T follicular helper cell (primary cell): ENCODE data around the gene AMIGO3.
"Not testable (repeated sequence)": the region's sequence is repeated elsewhere in the genome, so short reads cannot be mapped to it uniquely, and the experiment has no call there.

Source experiments
- DNase-seq: peaks from one replicate; pipeline ENCODE4 v3.0.0-alpha.2; 2020; ENCODE audit warnings: low read depth

The AMIGO3 gene

DNA sequence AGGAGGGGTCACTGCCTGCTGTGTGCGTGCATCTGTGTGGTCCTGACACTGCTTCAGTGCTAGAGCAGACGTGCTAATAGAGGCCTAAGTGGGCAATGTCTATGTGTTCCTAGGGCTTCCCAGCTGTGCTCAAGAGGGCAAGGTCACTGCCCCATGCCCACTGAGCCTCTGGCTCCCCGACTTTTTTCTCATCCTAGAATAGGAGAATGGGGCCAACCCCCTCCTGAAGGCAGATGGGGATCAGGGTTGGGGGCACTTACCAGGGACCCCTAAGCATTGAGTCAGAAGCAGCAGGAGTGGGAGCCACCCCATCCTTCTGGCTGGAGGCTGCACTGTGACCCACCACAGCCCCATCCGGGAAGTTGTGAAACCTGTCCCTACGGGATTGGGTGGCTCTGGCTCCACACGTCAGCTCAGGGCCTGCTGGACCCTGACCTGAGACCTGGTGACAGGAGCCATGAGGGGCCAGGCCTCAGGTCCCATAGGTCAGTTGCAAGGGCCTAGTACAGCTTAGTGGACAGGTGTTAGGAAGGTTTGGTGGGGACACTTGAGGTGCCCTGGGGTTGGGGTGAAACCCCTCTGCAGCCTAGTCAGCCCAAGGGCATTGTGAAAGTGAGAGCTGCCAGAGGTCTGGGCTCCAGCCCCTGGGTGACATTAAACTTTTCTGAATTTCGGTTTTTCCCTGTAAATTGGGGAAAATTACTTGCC, 31.0 kb downstream of the AMIGO3 start:
- not testable (repeated sequence) for DNase-seq

DNA sequence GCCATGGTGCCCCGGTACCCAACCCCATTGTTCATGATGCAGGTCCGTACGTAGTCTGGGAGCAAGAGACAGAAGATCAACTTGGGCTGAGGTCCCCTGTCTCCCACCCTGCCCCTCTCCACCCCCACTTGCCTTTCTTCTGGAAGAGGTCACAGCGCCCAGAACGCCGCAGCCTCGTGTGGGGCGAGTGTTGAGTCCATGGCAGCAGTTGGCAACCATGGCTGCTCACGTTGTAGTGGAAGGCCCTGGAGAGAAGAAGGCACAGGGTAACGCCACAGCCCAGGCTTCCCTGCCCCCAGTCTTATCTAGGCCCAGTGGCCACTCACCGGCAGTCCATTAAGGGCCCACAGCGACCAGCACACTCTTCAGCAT, 32.1 kb downstream of the AMIGO3 start:
- DNase-seq: not testable (repeated sequence)

DNA sequence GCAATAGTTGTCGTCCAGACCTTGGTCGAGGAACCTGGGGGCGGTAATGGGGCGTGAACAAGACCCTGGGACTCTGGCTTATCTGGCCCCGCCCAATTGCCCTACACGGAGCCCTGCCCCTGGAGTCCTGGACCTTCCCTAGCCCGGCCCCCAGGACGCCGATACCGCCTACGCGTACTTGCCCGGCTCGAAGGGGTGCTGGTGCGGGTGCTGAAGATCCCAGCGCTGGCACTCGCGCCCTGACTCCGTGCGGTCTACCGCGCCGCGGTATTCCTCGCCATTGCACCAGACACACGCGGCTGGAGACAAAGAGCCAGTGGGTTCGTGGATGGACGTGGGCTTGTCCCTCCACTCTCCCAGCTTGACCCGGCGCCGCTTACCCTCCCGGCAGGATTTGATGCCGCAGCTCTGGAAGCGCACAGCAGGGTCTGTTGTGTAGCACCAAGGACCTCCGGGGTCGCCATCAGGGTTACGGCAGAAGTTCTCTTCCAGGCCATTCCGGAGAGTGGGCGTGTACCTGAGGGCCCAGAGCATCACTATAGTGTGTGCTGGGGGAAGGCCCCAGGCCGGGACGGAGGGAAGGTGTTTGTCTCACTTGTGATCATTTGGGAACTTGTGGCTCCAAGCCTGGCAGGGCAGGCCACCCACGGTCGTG, 32.6 kb downstream of the AMIGO3 start:
- DNase-seq: peak; percentile 23

DNA sequence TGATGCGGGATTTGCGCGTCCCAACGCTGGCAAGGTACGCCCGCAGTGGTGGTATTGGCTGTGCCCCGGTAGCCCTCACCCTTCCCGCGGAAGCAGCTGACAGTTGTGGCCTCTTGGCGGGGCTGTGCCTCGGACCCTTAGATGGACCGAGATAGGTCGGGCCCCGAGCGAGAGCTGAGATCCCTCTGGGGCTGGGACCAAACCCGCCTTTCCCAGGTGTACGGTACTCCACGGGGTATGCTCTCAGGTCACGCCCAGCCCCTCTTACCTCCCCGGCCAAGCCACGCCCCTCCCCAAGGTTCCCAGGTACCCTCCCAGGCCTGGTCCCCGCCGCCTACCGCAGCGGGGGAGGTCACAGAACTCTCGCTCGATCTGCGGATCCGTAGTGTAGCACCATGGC, 33.1 kb downstream of the AMIGO3 start:
- DNase-seq: not testable (repeated sequence)

DNA sequence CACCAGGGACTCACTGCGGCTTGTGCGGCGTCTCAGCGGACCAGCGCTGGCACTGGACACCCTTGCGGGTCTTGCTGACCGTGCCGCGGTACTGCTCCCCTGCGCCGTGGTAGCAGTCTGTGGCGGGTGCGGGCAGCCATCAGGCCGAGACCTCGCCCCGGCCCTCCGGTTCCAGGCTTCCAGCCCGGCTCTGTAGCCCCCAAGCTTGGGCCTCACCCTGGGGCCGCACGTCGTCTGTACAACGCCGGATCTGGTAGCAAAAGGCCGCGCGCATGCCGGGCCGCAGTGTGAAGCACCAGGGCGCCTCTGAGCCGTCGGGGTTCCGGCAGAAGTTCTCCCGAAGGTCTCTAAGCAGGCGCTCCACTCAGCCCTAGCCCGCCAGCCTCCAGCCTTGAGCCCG, 33.6 kb downstream of the AMIGO3 start:
- not testable (repeated sequence) for DNase-seq

DNA sequence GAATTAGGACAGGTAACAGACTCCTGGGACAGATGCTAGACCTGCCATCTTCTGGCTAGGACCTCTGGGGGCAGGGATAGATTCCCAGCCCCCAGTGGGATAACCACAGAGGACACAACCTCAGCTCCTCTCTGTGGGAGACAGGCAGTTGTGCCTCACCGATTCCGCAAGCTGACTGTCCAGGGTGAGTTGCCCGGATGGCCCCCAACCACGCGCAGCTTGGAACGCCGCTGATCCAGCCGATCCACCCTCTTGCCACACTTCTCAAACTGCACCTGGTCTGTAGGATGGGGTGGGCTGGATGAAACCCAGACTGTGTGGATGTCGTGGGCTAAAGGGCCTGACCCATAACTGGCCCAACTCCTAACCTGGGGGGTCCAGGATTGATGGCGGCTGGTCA, 34.4 kb downstream of the AMIGO3 start:
- not testable (repeated sequence) for DNase-seq

DNA sequence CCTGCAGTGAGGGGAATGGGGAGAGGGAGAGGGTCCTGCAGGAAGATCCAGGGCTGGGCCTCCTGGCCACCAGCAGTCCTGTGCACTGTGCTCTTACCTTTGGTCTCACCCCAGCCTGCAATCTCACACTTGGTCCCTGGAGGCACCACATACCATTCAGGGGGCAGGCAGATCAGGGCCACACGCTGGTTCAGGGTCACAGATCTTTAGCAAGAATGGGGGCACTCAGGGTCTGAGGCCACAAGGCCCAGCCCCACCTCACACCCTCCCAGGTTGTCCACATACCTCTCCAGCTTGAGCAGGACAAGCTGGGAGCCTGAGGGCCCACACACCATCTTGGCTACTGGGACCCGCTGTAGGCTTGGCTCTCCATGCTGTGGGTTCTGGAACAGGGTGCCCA, 35.0 kb downstream of the AMIGO3 start:
- DNase-seq: not testable (repeated sequence)

DNA sequence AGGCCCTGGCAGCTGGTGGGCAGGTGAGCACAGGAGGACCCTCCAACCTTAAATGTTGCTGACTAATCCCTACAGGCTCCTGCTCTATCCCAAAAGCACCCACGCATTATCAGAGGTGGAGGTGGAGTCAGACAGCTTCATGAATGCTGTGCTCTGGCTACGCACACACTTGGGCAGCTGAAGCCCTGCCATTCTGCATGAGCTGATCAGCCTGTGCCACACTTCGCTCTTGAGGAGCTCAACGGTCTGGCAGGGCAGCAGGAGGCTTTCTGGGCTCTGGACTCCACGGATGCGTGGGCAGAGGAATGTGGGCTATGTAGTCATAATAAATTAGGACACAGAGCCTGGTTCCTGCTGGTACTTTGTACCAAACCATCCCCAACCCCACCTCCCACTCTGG, 36.3 kb downstream of the AMIGO3 start:
- DNase-seq: no peak

DNA sequence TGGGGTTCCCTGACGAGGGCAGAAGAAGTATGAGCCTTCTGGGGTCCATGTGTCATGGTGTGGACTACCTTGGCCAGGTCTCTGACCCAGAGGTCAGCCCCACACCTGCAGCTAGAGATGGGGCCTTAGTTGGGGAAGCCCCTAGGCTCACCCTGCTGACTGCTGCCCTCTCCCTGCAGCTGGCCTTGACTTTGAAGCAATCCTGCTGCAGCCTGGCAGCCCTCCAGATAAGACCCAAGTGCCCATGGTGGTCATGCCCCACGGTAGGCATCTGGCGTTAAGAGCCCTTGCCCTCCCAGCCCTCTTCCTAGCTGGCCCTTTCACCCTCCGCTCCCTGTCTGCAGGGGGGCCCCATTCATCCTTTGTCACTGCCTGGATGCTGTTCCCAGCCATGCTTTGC, 37.9 kb downstream of the AMIGO3 start:
- DNase-seq: no peak

DNA sequence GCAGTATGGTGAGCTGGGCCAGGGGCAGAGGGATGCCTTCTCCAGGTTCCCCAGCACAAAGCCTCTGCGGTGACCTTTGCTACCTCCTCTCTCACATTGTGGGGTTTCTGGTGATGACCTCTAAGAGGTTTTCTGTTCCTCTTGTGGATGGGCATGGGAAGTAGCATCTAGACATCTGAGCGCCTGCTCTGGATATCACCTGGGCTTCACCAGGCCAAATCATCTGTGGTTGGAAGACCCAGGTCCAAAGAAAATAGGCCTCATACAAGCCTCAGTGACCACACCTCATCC, 38.3 kb downstream of the AMIGO3 start:
- DNase-seq: no peak

DNA sequence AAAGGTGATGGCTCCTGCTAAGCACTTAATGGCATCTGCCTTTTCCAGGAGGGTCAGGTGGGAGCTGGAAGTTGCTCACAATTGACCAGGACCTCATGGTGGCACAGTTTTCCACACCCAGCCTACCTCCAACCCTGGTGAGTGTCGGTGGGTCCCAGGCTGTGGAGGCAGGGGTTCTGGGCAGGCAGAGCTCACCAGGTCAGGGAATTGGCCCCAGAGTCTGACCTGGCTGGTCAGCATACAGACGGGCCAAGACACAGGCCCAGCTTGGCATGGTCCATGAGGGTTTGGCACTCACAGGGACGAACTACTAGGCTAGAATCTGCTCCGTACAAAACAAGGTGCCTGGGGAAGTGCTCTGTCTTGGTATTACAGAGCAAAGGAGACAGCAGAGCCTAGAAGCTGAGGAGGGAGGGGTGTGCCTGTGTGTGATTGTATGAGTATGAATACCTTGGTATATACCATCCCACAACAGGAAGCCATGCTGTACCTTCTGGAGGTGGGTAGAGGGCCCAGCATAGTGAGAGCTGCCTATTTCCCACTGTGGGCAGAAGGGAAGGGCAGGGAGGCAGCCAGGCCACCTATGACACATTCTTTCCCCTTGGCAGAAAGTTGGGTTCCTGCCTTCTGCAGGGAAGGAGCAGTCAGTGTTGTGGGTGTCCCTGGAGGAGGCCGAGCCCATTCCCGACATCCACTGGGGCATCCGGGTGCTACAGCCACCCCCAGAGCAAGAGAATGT, 38.8 kb downstream of the AMIGO3 start:
- no peak for DNase-seq

DNA sequence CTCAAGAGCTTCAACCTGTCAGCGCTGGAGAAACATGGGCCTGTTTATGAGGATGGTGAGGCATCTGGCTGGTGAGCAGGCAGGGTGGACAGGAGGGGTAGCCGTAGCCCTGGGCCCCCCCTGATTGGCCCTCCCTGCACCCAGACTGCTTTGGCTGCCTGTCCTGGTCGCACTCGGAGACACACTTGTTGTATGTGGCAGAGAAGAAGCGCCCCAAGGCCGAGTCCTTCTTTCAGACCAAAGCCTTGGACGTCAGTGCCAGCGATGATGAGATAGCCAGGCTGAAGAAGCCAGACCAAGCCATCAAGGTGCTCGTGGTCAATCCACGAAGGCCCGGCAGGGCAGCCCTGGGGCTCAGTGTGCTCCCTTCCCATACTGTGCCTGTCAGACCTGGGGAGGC, 43.6 kb downstream of the AMIGO3 start:
- DNase-seq: no peak

DNA sequence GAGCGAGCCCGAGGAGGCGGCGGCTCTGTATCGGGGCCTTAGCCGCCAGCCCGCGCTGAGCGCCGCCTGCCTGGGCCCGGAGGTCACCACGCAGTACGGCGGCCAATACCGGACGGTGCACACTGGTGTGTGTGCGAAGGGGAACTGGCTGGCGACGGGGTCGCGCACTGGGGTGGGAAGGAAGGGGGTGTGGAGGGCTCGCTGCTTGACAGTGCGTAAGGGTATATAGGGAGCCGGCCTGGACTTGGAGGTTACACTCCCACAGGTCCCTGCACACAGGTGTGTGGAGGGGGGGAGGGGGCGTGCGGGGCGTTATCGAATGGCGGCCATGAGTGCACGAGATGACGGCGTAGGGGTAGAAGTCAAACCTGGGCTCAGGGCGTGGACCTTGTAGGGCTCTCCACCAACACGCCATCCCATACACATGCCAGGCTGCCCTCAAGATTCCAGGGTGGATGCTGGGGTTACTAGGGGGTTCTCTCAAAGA, 44.9 kb downstream of the AMIGO3 start:
- DNase-seq: peak; percentile 11

DNA sequence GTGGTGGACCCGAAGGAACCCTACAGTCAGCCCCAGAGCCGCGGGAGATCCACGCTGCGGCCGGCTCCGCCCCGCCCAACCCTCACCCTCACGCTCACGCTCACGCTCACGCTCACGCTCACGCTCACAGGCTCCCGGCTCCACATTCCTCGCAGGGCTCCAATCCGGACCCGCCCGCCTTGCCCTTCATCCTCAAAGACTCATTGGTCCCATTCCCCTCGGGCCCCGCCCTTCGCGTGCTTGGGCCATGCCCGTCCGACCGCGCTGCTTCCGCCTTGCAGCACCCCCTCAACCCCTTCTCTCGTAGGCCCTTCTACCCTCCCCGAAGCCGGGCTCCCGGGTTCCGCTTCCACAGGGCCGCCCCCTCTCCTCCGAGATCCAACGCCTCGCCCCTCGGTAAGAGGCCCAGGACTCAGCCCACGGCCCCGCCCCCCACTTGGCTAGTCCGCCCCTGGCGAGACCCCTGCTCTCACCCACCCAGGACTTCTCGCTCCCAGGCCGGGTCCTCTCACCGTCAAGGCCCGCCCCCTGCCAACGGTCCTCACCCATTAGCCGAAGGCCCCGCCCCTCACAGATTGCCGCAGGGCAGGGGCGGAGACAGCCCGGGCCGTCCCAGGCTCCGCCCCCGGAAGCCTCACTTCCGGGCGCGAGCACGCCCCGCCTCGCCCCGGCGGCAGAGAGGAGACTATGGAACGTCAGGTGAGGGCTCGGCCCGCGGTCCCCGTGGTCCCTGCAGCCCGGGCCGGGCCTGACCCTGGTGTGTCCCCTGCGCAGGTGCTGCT, 45.6 kb downstream of the AMIGO3 start, which contains the start of gene APEH:
Gene APEH (plus strand): TSS at position 637 of the 782 bp plus-strand sequence. CDS start 51 bp downstream, at position 688.
- peak; percentile 95 for DNase-seq

DNA sequence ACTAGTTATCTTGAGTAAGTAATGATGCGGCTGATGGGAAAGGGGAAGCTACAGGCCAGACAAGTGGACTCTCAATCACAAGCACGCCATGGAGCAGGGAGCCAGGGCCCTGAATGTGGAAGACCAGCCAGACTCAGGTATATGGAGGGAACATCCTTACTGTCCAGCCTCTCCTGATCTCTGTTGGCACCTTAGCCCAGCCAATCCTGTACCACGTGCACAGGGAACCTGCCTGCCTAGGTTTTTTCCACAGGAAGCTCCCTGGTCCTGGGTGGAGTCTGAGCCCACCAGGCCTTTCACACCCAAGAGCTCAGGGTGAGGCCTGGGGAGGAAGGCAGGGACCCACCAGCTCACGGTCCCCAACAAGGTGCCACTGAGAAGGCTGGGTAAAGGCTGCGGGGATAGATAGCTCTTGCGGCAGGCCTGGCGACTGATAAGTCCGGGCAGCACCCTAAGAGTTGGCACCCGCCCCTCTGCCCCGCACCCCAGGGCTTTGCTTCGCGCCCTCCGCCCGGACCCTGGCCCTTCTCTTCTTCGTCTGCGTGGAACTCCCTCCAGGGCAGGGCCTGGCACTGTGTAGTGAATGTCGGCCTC, 46.3 kb downstream of the AMIGO3 start:
- no peak for DNase-seq

DNA sequence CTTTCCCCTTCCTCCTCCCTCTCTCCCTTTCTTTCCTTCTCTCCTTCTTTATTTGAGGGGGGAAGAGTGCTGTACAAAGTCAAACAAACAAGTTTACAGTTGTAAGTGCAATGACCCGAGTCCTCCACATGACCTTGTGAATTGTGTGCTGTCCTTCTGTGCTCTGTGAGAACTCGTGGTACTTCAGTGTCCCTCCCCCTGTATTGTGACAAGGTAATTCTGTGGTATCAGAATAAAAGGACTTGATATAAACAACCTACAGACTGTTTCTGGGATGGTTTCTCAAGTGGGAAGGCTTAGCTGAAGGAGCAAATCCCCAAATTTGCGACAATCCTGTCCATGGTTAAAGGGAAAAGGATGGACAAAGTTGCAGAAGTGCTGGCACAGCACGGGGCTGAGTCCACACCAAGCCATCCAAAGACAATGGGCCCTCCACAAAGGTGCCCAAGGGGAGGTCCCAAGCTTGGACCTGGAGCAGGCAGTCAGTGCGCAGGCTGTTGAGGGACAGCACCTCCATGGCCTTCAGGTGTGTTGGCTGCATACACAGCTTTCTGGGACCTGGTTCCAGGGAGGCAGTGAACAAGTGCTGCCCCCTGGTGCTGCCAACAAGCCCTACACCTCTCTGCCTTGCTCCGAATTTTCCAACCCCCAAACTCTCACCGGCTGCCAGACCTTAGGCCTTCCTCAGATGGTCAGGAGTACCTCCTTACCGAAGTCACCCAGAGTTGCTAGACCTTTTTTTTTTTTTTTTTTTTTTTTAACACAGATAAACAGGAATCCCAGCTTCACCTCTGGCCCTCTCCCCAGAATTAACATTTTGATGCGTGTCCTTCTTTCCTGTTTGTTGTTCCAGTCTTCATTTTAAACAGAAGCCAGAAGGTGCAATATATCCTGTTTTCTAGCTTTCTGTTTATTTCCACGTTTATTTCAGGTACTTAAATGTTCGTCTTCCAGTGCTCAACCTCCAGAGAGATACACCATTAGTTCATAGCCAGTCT, 47.9 kb downstream of the AMIGO3 start:
- DNase-seq: peak; percentile 59

DNA sequence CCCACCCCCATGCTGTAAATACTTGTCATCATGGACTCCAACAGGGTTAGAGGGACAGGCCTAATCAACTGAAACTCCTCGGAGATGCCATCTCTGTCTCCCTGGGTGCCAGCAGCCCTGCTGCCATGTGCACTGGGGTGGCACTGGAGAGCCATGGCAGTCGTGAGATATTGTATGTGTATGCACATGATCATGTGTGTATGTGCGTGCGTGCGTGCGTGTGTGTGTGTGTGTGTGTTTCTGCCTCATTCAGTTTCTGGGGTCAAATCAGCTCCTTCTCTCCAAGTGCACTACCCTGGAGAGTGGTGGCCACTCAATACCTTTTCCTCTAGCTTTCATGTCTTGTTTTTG, 48.6 kb downstream of the AMIGO3 start:
- no peak for DNase-seq

DNA sequence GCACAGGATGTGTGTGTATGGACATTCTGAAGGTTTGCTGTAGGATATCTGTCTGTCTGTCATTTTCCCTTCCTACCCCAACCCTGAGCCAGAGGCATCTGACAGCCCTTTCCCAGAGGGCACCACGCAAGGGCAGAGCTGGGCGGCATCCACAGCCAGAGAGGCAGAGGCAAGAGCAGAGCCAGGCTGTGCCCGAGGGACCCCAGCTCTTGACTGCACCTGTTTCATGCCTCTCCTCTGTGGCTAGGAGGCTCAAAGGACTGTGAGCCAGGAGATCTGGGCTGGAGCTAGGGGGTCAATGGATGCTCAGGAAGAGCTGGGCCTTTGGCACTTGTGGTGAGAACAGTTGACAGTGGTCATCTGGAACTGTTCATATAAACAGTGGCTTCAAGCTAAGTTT, 50.1 kb downstream of the AMIGO3 start:
- no peak for DNase-seq

DNA sequence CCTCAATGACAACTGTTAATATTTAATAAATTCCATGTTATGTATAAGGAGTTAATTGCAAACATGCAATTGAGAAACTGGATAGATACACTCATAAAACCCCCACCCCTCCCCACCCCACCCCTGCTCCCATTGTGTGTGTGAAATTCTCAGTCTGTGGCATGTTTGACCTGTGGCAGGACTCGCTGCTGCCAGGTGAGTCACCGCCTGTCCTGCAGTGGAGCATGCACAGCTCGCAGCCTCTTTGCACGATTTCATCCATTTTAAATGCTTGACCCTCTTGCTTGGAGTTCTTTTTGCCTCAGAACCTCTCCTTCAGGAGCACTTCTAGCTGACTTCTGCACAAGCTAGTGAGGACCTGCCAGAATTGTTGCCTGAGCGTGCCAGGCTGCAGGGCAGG, 50.6 kb downstream of the AMIGO3 start:
- no peak for DNase-seq

DNA sequence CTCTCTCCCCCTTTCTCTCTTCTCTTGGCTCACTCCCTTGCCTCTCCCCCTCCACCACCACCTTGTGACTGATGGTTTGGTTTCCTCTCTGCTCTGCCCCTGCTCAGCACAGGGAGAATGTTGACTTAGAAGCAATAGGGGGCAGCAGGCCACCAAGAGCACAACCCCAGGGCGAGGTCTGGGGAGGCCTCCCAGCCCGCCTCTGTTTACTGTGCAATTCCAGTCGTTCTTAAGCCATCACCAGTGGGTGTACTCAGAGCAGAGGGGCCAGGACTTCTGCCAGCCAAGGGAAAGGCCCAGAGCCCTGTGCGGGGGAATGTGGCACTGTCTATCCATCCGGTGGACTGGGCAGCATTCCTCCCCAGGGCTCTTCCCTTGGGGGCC, 51.1 kb downstream of the AMIGO3 start:
- no peak for DNase-seq
